ENCODE results near the gene DNAL1.
A peak's percentile ranks its signal among the peaks of the same experiment; 100 is the strongest.

Gene DNAL1

GRCh38 chr14:73612339-73613045, 32.3 kb upstream of the DNAL1 start, which contains the start of gene ACOT6 (continued):
- TF ChIP-seq, protein P1, sequence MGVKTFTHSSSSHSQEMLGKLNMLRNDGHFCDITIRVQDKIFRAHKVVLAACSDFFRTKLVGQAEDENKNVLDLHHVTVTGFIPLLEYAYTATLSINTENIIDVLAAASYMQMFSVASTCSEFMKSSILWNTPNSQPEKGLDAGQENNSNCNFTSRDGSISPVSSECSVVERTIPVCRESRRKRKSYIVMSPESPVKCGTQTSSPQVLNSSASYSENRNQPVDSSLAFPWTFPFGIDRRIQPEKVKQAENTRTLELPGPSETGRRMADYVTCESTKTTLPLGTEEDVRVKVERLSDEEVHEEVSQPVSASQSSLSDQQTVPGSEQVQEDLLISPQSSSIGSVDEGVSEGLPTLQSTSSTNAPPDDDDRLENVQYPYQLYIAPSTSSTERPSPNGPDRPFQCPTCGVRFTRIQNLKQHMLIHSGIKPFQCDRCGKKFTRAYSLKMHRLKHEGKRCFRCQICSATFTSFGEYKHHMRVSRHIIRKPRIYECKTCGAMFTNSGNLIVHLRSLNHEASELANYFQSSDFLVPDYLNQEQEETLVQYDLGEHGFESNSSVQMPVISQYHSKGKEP (tag by site-specific recombination; IDR thresholded peaks at IDR 0.05) = no peak

- ChIA-PET CTCF (interaction anchor here (0.6 to 1.0 kb wide), 2 partner anchors 122 to 1192 kb away, joined by 3 read pairs; partner anchors contain the start of gene RIOX1), POLR2A (interaction anchor here (0.6 to 2.1 kb wide), 4 partner anchors 21 to 44 kb away, joined by 3 to 6 read pairs (median 4); partner anchors contain the start of genes ACOT2 and ACOT4)
- H3K27ac ChIP-seq (ENCODE audit: extremely low read depth, low read depth, low read length) = no peak overlapping the region; the same call in 1 of the 2 replicates
- no peaks in the 10 kb centered on the region for H3K4me1 ChIP-seq (ENCODE audit: control insufficient read depth, insufficient read depth, low read length)
- H3K9me3 ChIP-seq (ENCODE audit: control insufficient read depth, insufficient read depth, low read depth, low read length) = no peaks in the 10 kb centered on the region
- H3K4me3 ChIP-seq (ENCODE audit: low read depth, low read length) = peak overlapping the region; percentile 57
- peak; percentile 60 for TF ChIP-seq ZBTB17 (tag by site-specific recombination; IDR thresholded peaks at IDR 0.05)
- TF ChIP-seq, protein P2, sequence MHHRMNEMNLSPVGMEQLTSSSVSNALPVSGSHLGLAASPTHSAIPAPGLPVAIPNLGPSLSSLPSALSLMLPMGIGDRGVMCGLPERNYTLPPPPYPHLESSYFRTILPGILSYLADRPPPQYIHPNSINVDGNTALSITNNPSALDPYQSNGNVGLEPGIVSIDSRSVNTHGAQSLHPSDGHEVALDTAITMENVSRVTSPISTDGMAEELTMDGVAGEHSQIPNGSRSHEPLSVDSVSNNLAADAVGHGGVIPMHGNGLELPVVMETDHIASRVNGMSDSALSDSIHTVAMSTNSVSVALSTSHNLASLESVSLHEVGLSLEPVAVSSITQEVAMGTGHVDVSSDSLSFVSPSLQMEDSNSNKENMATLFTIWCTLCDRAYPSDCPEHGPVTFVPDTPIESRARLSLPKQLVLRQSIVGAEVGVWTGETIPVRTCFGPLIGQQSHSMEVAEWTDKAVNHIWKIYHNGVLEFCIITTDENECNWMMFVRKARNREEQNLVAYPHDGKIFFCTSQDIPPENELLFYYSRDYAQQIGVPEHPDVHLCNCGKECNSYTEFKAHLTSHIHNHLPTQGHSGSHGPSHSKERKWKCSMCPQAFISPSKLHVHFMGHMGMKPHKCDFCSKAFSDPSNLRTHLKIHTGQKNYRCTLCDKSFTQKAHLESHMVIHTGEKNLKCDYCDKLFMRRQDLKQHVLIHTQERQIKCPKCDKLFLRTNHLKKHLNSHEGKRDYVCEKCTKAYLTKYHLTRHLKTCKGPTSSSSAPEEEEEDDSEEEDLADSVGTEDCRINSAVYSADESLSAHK (tag by site-specific recombination; IDR thresholded peaks at IDR 0.05) = no peak
- H3K36me3 ChIP-seq (ENCODE audit: control insufficient read depth in 2 of 2, insufficient read depth in 1 of 2, low read length in 2 of 2) = no peaks in the 10 kb centered on the region
These were observed 31.8 kb upstream of the DNAL1 start for GRCh38 chr14:73613046-73613383.

DNA sequence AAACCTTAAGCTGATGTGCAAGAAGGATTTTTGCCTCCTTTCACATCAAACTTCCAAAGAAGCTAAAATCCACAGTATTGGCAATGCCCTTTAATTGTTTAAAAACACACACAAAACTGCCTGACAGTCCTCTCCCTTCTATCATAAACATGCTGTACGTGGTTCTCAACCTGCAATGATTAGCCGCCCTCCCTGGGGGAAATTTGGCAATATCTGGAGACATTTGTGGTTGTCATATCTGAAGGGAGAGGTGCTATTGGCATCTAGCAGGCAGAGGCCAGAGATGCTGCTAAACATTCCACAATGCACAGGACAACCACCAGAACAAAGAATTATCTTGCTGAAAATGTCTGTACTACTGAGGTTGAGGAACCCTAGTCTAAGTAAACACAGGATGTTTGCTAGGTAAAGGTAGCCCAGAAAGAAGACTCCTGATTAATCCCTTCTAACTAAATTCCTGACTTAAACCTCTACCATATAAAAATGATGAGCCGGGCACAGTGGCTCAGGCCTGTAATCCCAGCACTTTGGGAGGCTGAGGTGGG, 31.3 kb upstream of the DNAL1 start:
- no peaks in the 10 kb centered on the region for H3K36me3 ChIP-seq (ENCODE audit: control insufficient read depth in 2 of 2, insufficient read depth in 1 of 2, low read length in 2 of 2)
- no peak overlapping the region for H3K27ac ChIP-seq (ENCODE audit: extremely low read depth, low read depth, low read length)
- POLR2A ChIA-PET = interaction anchor here (0.6 to 2.1 kb wide), 3 partner anchors 24 to 45 kb away, joined by 3 to 6 read pairs (median 5); partner anchors contain the start of gene ACOT2
- H3K4me3 ChIP-seq (ENCODE audit: low read depth, low read length) = no peak overlapping the region
- CTCF ChIA-PET = interaction anchor here (0.6 to 1.0 kb wide), 2 partner anchors 123 to 1193 kb away, joined by 3 read pairs; partner anchors contain the start of gene RIOX1
- H3K9me3 ChIP-seq (ENCODE audit: control insufficient read depth, insufficient read depth, low read depth, low read length) = no peaks in the 10 kb centered on the region
- H3K4me1 ChIP-seq (ENCODE audit: control insufficient read depth, insufficient read depth, low read length) = no peaks in the 10 kb centered on the region
- TF ChIP-seq ELK4 (IDR thresholded peaks at IDR 0.05; ENCODE audit: borderline replicate concordance, low read depth, low read length) (no peak), ZNF677 (tag by site-specific recombination; IDR thresholded peaks at IDR 0.05) (no peak), INSM2 (tag by site-specific recombination; IDR thresholded peaks at IDR 0.05) (no peak), ZBTB10 (tag by site-specific recombination; IDR thresholded peaks at IDR 0.05) (no peak), MZF1 (tag by site-specific recombination; IDR thresholded peaks at IDR 0.05; ENCODE audit: borderline replicate concordance) (no peak), ZNF747 (tag by site-specific recombination; IDR thresholded peaks at IDR 0.05) (no peak), ZNF335 (tag by site-specific recombination; conservative IDR thresholded peaks at IDR 0.05) (no peak), ZNF23 (tag by site-specific recombination; IDR thresholded peaks at IDR 0.05; ENCODE audit: borderline replicate concordance) (no peak), ZNF600 (tag by site-specific recombination; IDR thresholded peaks at IDR 0.05) (no peak), ZNF274 (IDR thresholded peaks at IDR 0.05; ENCODE audit: low read length) (no peak), ZNF274 (tag by site-specific recombination; IDR thresholded peaks at IDR 0.05; ENCODE audit: borderline replicate concordance) (no peak), REPIN1 (tag by site-specific recombination; IDR thresholded peaks at IDR 0.05; ENCODE audit: low read depth) (no peak)
- TF ChIP-seq, protein P3, sequence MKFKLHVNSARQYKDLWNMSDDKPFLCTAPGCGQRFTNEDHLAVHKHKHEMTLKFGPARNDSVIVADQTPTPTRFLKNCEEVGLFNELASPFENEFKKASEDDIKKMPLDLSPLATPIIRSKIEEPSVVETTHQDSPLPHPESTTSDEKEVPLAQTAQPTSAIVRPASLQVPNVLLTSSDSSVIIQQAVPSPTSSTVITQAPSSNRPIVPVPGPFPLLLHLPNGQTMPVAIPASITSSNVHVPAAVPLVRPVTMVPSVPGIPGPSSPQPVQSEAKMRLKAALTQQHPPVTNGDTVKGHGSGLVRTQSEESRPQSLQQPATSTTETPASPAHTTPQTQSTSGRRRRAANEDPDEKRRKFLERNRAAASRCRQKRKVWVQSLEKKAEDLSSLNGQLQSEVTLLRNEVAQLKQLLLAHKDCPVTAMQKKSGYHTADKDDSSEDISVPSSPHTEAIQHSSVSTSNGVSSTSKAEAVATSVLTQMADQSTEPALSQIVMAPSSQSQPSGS (tag by site-specific recombination; IDR thresholded peaks at IDR 0.05; ENCODE audit: low read depth) = no peak

Data from HEK293 (cell line).